Pancreas (tissue), 10 donors: ENCODE measurements around the gene CAMK1G. TPM values are rescaled to one million over a fixed set of nuclear protein-coding genes. Genes with fewer than 3 reads are reported as not detected.

Experiments
- ATAC-seq, 4 donors: fragments of 200-7000 bp; cut with Tn5 transposase; one replicate each; pipeline versions ENCODE4 v1.8.0 to v1.9.1; 2020; ENCODE audit warnings: mild to moderate bottlenecking in 4 of 4, moderate library complexity in 4 of 4
- DNase-seq, 6 donors: peaks; one replicate each; pipeline ENCODE4 v3.0.0-alpha.2; 2020
- FAIRE-seq: peaks from 2 replicates; lab custom pipeline; 2012; peaks lifted over from hg19 to GRCh38; lab: Jason Lieb, UNC
- H3K27ac ChIP-seq, 4 donors: fragments of 200-600 bp; sonication (generic); 1 replicate in 3 of 4; 2 replicates in 1 of 4; pipeline versions ENCODE4 v1.5.0 to v1.8.0; 2020
- H3K27me3 ChIP-seq, 4 donors: fragments of 200-600 bp; one replicate each; pipeline ENCODE4 v1.8.0; 2021
- H3K36me3 ChIP-seq, 3 donors: fragments of 200-600 bp; sonication (generic) in 1 of 3; one replicate each; pipeline versions ENCODE4 v1.5.0 to v1.8.0; 2020 to 2021
- H3K4me1 ChIP-seq, 3 donors: fragments of 200-600 bp; one replicate each; pipeline ENCODE4 v1.8.0; 2021
- H3K4me3 ChIP-seq, 4 donors: fragments of 200-600 bp; sonication (generic) in 2 of 4; one replicate each; pipeline versions ENCODE4 v1.5.0 to v1.8.0; 2020 to 2021
- H3K9me3 ChIP-seq, 4 donors: fragments of 200-600 bp; one replicate each; pipeline ENCODE4 v1.8.0; 2021
- WGBS, 2 donors: extraction: QIAGEN DNeasy Blood & Tissue Kit; methylation state at CpG; one replicate each; pipeline ENCODE4 v1.1.7; 2013; 5-methylcytosine and 5-hydroxymethylcytosine counted together
- intact Hi-C, 3 donors: fragments of 100-400 bp; cut with DNase I; formaldehyde crosslinking; loops; one replicate each; pipeline versions ENCODE4 v1.11.1 to v1.14.2; 2022
- polyA plus RNA-seq, 2 donors: library from polyadenylated mRNA; stranded (reverse); fragments of 200-250 nt; gene quantifications; one replicate each; pipeline ENCODE4 v1.2.3, GENCODE V29; 2013
- total RNA-seq, 6 donors: library from RNA; stranded (reverse); fragmentation: NEBNext Ultra II Directional in 4 of 6; extraction: Animal tissue kit (Norgen Biotek cat#: 25700) in 4 of 6; gene quantifications; one replicate each; pipeline versions ENCODE4 v1.2.1 to v1.2.4, GENCODE V29; 2021 to 2023
- TF ChIP-seq, protein P1 (sequence below), 4 donors: fragments of 200-600 bp; sonication (generic) in 3 of 4; IDR thresholded peaks; one replicate each; pipeline versions ENCODE4 v1.5.0 to v1.8.0; 2021; ENCODE audit warnings: antibody characterized with exemption in 4 of 4
- donor health status: healthy with polysubstance abuse.
- donor health status: DM: no; HTN: no; CAD: no; lungs with moderate emphysema.
- donor health status: DM: no; HTN: no; CAD: no.
- donor health status: control.
- donor health status: control.
- donor health status: Bipolar disorder and iron deficiency.
- donor health status: DM: yes; HTN: yes; CAD: no.
- donor health status: DM: no; HTN: no; CAD: no.
- donor health status: DM: no; HTN: no; CAD: no.
- donor health status: DM: yes; HTN: yes; CAD: no.

Gene CAMK1G
- total and polyA plus RNA-seq, 8 donors, result 0.06 to 1.2 (median 0.21) TPM; not detected in 2

DNA sequence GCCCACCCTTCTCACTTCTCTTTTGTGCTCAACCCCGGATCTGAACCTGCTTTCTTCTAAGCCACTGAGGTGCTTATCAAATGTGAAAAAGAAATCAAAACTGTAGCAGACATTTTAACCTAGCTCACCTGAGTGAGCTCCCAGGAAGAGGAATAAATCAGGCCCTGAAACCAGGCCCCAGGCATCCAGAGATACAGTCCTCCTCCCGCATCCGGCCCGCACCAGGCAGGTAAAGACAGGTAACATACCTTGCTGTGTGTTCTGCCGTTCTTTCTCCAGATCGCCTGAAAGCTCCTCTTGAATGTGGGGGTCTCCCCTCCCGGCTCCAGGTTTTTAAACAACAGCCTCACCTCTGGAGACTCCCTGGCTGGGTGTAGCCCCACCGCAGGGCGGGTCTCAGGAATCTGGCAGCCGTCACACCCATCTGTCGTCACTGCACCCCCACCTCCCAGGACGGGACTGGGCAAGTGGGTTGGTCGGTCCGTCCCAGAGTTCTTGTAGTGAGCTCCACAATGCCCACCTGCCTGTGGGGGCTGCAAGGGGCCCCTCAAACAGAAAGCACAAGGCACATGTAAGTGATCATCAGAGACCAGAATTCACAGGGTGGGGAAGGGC, 68.7 kb downstream of the CAMK1G start, which contains the start of gene LAMB3:
TSS of gene LAMB3 (minus strand) at position 305 of the 615 bp plus-strand sequence. CDS start 1,481 bp downstream, outside the sequence.
- Histone ChIP-seq H3K9me3 (no peaks in the 10 kb centered on the region), H3K4me3 (no peak within 1 kb of the TSS), H3K4me1 (peaks cover 48 to 75% (median 52%) of the 10 kb centered on the region in 3 donors), H3K27me3 (no peaks in the 10 kb centered on the region), H3K36me3 (no peaks in the 10 kb centered on the region), H3K27ac (peak within 1 kb of the TSS; percentile 83 to 94 (median 88))
- TF ChIP-seq, protein P1, sequence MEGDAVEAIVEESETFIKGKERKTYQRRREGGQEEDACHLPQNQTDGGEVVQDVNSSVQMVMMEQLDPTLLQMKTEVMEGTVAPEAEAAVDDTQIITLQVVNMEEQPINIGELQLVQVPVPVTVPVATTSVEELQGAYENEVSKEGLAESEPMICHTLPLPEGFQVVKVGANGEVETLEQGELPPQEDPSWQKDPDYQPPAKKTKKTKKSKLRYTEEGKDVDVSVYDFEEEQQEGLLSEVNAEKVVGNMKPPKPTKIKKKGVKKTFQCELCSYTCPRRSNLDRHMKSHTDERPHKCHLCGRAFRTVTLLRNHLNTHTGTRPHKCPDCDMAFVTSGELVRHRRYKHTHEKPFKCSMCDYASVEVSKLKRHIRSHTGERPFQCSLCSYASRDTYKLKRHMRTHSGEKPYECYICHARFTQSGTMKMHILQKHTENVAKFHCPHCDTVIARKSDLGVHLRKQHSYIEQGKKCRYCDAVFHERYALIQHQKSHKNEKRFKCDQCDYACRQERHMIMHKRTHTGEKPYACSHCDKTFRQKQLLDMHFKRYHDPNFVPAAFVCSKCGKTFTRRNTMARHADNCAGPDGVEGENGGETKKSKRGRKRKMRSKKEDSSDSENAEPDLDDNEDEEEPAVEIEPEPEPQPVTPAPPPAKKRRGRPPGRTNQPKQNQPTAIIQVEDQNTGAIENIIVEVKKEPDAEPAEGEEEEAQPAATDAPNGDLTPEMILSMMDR (IDR thresholded peaks at IDR 0.05), result no peak
- WGBS, 2 donors, result 58 to 60% methylated on average over 14 of the region's 14 CpGs
- intact Hi-C loops, result no loop called here
- peak in 3 of 6 donors; percentile 50 to 69 (median 59) for DNase-seq
- no peak for FAIRE-seq
- ATAC-seq, result no peak

DNA sequence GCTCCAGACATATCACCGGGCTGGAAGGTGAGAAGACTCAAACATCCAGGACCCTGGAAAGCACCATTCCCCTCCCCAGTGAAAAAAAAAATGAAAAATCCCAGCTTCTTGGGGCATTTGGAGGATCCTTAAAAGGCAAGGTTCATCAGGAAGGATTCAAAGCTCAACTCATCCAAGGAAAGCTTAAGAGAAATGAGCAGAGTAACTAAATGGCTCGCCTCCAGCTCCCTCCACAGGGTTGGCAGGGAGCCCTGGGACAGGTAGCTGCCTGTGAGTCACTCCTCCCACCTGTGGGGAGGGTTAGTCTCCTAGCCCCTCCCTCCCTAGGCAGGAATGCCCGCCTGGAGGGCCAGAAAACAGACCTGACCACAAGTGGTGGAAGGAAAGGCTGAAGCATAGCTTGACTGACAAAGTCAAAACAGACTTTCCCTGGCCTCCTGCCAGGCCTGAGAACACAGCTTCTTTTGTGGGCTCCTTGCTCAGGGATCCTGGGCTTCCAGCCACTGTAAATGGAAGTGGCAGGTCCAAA, 69.4 kb downstream of the CAMK1G start:
- H3K4me3 ChIP-seq, result no peak overlapping the region
- TF ChIP-seq, protein P1 (IDR thresholded peaks at IDR 0.05), result no peak
- intact Hi-C loops, result no loop called here
- FAIRE-seq, result peak; percentile 5
- H3K27ac ChIP-seq, result peak overlapping the region; percentile 83 to 94 (median 88)
- ATAC-seq, result peak; percentile 87 to 94 (median 92)
- peaks cover 48 to 73% (median 50%) of the 10 kb centered on the region in 3 donors for H3K4me1 ChIP-seq
- H3K9me3 ChIP-seq, result no peaks in the 10 kb centered on the region
- no peaks in the 10 kb centered on the region for H3K36me3 ChIP-seq
- WGBS, 2 donors, result 14 to 26% methylated on average over 3 of the region's 3 CpGs
- peak; percentile 97 to 99 (median 98) for DNase-seq
- no peaks in the 10 kb centered on the region for H3K27me3 ChIP-seq

DNA sequence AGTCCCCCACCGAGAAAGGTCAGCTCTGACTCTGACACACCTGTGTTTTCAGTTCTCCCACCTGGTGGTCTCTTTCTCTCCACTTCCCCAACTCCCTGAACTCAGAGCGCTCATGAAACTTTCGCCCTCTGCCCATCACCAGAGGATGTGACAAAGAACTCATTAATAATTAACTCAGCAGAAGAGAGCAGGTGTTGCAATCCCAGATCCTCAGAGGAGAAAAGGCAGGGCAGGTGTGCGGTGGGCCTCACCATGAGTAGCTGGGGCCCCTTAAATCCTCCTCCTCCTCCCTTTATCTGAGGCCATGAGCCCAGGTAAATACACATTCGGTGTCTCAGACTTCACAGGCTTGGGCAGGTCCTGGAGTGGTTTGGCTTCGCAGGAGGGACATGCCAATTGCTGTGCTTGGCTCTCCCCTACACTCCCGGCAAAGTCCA, 70.4 kb downstream of the CAMK1G start:
- peaks cover 46 to 63% (median 48%) of the 10 kb centered on the region in 3 donors for H3K4me1 ChIP-seq

DNA sequence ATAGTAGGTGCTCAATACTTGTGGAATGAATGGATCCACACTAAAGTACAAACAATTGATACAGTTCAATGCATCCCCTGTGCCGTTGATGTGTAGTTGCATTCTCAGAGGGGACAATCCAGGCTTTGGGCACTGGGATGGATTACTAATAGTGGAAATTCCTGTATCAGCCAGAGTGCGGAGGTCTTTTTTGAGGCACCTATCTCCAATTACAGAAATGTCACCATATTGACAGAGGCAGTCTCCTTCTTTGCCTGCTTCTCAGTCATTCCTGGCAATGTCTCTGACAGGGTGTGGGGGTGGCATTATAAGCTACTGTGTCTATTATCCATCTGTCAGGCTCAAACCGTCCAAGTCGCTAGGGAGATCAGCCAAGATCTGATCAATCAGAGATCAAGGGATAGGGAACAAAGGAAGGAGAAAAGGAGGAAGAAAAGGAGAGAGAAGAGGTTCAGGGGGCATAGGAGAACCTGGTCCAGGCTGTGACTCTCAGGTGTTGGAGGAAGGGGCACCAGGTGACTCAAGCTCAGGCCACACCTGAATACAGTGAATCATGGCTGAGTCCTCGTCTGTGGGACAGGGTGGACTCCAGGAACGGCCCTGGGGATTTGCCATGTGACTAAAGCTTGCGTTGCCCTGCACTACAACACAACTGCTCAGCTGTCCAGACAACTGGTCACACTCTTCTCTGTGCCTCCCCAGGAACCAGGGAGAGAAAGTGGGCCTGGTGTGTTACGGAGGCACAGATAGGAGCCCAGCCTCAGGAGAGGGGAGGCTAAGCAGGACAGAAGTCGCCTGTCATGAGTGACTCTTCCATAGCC, 72.1 kb downstream of the CAMK1G start:
- Histone ChIP-seq H3K4me1 (peaks cover 37 to 50% (median 42%) of the 10 kb centered on the region in 3 donors), H3K4me3 (no peak overlapping the region), H3K9me3 (no peaks in the 10 kb centered on the region), H3K27me3 (no peaks in the 10 kb centered on the region), H3K36me3 (no peaks in the 10 kb centered on the region), H3K27ac (peak overlapping the region in 2 of 4 donors; percentile 93 to 94)
- WGBS, 2 donors, result 63 to 66% methylated on average over 9 of the region's 9 CpGs
- ATAC-seq (peak in 3 of 4 donors; percentile 7 to 22 (median 12)), FAIRE-seq (no peak), DNase-seq (peak in 4 of 6 donors; percentile 43 to 72 (median 56))
- TF ChIP-seq, protein P1 (IDR thresholded peaks at IDR 0.05), result no peak
- intact Hi-C loops, result no loop called here

More for the DNA sequence above, 70.4 kb downstream of the CAMK1G start:
- Histone ChIP-seq H3K27me3 (no peaks in the 10 kb centered on the region), H3K4me3 (no peak overlapping the region), H3K9me3 (no peaks in the 10 kb centered on the region), H3K36me3 (no peaks in the 10 kb centered on the region), H3K27ac (peak overlapping the region; percentile 83 to 94 (median 88))
- ATAC-seq (peak; percentile 66 to 79 (median 72)), FAIRE-seq (no peak), DNase-seq (peak in 5 of 6 donors; percentile 56 to 80 (median 63))
- intact Hi-C loops, result no loop called here
- TF ChIP-seq, protein P1 (IDR thresholded peaks at IDR 0.05), result no peak
- 13 to 18% methylated on average over 7 of the region's 7 CpGs for WGBS, 2 donors
